Measurements from ENCODE around the gene FSD1.

FSD1 gene

GRCh38 chr19:4278010-4278409, 26.4 kb upstream of the FSD1 start:
- no peaks in the 10 kb centered on the region for H3K79me2 ChIP-seq (ENCODE audit: insufficient read depth, low read length)
- no peaks in the 10 kb centered on the region for H3F3A ChIP-seq (ENCODE audit: insufficient read depth, low read length)
- H4K20me1 ChIP-seq (ENCODE audit: insufficient read depth, low read length): no peaks in the 10 kb centered on the region
- no peaks in the 10 kb centered on the region for H3K27me3 ChIP-seq (ENCODE audit: insufficient read depth, low read length)
- H3K36me3 ChIP-seq (ENCODE audit: insufficient read depth, low read length): no peaks in the 10 kb centered on the region
- H3K4me2 ChIP-seq (ENCODE audit: low read length): no peak overlapping the region
- H3K9me3 ChIP-seq (ENCODE audit: low read length): no peaks in the 10 kb centered on the region
- H3K9ac ChIP-seq (ENCODE audit: low read length): no peak overlapping the region
- no peak overlapping the region for H3K27ac ChIP-seq (ENCODE audit: low read depth, low read length, poor library complexity, severe bottlenecking)
- no peak overlapping the region for H2AFZ ChIP-seq (ENCODE audit: low read length)
- H3K4me1 ChIP-seq (ENCODE audit: insufficient read depth, low read length, severe bottlenecking): no peaks in the 10 kb centered on the region
- no peak overlapping the region for H3K4me3 ChIP-seq (ENCODE audit: low read depth, low read length, poor library complexity, severe bottlenecking)
- no peaks in the 10 kb centered on the region for H3K9me2 ChIP-seq (ENCODE audit: low read depth, low read length)
- TF ChIP-seq EZH2 (IDR thresholded peaks at IDR 0.05; ENCODE audit: borderline replicate concordance, low read length) (no peak), CTCF (IDR thresholded peaks at IDR 0.05; ENCODE audit: low read length) (no peak)

DNA sequence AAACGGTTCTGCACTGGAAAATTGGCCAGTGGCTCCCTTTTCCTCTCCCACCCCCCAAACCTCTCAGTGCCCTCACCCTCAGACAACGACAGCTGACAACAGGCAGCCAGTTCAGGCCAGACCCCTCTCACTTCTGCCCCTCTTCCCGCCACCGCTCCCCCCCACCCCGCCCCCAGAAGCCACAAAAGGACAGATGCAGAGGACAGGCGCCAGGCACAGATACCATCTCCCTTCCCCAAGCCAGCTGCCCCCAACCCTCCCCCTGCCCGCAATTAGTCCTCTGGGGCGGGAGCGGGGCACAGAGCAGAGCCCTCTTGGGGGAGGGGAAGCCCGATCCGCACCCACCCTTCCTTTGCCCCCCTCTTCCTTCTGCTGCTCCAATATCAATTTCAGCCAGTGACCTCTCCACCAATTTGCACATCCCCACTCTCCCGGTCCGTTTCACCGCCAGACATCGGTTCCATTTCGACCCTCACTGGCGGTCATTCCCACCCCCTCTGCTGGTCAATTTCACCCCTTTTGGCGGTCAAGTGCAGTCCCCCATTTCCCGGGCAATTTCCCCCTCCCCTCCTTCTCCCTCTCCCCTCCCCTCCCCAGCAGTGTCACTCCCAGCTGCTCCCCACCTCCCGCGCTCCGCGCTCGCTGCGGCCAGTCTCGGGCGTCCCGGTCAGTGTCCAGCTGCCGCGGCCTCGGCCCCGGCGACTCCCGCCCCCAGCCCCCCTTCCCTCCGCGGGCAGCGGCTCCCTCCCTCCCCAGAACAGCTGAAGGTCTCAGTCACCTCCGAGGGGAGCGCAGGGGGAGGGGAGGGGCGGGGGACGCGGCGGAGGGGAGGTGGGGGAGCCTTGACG, 25.8 kb upstream of the FSD1 start, which contains the start of gene SHD:
Gene SHD, plus strand, starts transcription at position 848 of the 848 bp plus-strand sequence. CDS start 798 bp downstream, outside the sequence.
- Histone ChIP-seq H3F3A (ENCODE audit: insufficient read depth, low read length) (no peaks in the 10 kb centered on the region), H3K9me2 (ENCODE audit: low read depth, low read length) (no peaks in the 10 kb centered on the region), H3K9me3 (ENCODE audit: low read length) (no peaks in the 10 kb centered on the region), H3K4me2 (ENCODE audit: low read length) (no peak within 1 kb of the TSS), H3K9ac (ENCODE audit: low read length) (no peak within 1 kb of the TSS), H3K36me3 (ENCODE audit: insufficient read depth, low read length) (no peaks in the 10 kb centered on the region), H3K79me2 (ENCODE audit: insufficient read depth, low read length) (no peaks in the 10 kb centered on the region), H3K4me1 (ENCODE audit: insufficient read depth, low read length, severe bottlenecking) (no peaks in the 10 kb centered on the region), H4K20me1 (ENCODE audit: insufficient read depth, low read length) (no peaks in the 10 kb centered on the region), H3K4me3 (ENCODE audit: low read depth, low read length, poor library complexity, severe bottlenecking) (no peak within 1 kb of the TSS), H3K27me3 (ENCODE audit: insufficient read depth, low read length) (no peaks in the 10 kb centered on the region), H2AFZ (ENCODE audit: low read length) (no peak within 1 kb of the TSS), H3K27ac (ENCODE audit: low read depth, low read length, poor library complexity, severe bottlenecking) (no peak within 1 kb of the TSS)
- no peak for TF ChIP-seq EZH2 (IDR thresholded peaks at IDR 0.05; ENCODE audit: borderline replicate concordance, low read length)
- TF ChIP-seq CTCF (IDR thresholded peaks at IDR 0.05; ENCODE audit: low read length): no peak

GRCh38 chr19:4279267-4279529, 25.2 kb upstream of the FSD1 start:
- Histone ChIP-seq H3K4me2 (ENCODE audit: low read length) (no peak overlapping the region), H3K9ac (ENCODE audit: low read length) (no peak overlapping the region)

More at GRCh38 chr19:4279267-4279529, 25.2 kb upstream of the FSD1 start:
- Histone ChIP-seq H3F3A (ENCODE audit: insufficient read depth, low read length) (no peaks in the 10 kb centered on the region), H3K4me1 (ENCODE audit: insufficient read depth, low read length, severe bottlenecking) (no peaks in the 10 kb centered on the region), H2AFZ (ENCODE audit: low read length) (no peak overlapping the region), H3K4me3 (ENCODE audit: low read depth, low read length, poor library complexity, severe bottlenecking) (no peak overlapping the region), H3K9me3 (ENCODE audit: low read length) (no peaks in the 10 kb centered on the region), H3K27ac (ENCODE audit: low read depth, low read length, poor library complexity, severe bottlenecking) (no peak overlapping the region), H3K9me2 (ENCODE audit: low read depth, low read length) (no peaks in the 10 kb centered on the region), H4K20me1 (ENCODE audit: insufficient read depth, low read length) (no peaks in the 10 kb centered on the region), H3K36me3 (ENCODE audit: insufficient read depth, low read length) (no peaks in the 10 kb centered on the region), H3K79me2 (ENCODE audit: insufficient read depth, low read length) (no peaks in the 10 kb centered on the region), H3K27me3 (ENCODE audit: insufficient read depth, low read length) (no peaks in the 10 kb centered on the region)
- TF ChIP-seq CTCF (IDR thresholded peaks at IDR 0.05; ENCODE audit: low read length) (no peak), EZH2 (IDR thresholded peaks at IDR 0.05; ENCODE audit: borderline replicate concordance, low read length) (no peak)

Measured in OCI-LY1 (cell line).